Measurements from ENCODE around the gene NEUROD2. TPM values are rescaled to one million over a fixed set of nuclear protein-coding genes. Genes with fewer than 3 reads are reported as not detected.
A peak's percentile ranks its signal among the peaks of the same experiment; 100 is the strongest.

Gene NEUROD2
- total RNA-seq, 1 experiment from 2014 or later: not detected

DNA sequence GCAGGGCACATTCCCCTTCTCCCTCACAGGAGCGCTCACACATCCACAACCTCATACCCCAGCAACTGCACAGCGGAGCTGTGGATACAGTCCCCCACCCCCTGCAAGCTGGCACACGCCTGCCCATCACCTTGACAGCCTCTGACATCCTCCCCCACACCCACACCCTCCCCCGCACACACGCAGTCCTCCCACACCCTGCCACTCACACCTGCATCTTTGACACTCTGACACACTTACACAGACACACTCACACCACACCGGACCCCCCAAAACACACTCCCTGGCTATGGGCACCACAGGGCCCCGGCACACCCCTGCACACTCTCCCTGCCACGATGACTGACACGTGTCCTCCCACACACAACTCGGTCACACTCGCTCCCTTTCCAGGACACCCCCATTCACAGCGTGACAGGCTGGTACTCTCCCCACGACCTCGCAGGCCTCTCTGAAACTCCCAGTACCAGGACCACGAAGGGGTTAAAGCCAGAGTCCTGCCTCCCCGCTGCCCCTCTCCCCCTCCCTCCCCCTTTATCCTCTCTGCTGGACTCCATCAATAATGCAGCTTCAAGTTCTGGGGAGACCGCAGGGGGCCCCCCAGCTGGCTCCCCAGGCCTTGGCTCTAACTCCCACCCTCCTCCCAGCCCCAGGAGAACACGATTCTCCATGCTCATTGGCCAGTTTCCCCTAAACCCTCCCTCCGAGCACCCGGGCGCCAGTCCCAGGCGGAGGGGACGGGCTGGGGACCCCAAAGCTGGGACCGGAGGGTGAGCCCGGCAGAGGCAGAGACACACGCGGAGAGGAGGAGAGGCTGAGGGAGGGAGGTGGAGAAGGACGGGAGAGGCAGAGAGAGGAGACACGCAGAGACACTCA is 18.7 kb upstream of the NEUROD2 start, which contains the start of gene PPP1R1B:
TSS of gene PPP1R1B (plus strand) at position 782 of the 876 bp plus-strand sequence. CDS start 441 bp downstream, outside the sequence.
- intact Hi-C loops (cut with micrococcal nuclease): no loop called here
- ATAC-seq: no peak
- CTCF ChIA-PET: interaction anchor here (0.6 to 0.7 kb wide), 2 partner anchors 79 to 127 kb away, joined by 3 to 6 read pairs; no protein-coding TSS in a partner anchor

DNA sequence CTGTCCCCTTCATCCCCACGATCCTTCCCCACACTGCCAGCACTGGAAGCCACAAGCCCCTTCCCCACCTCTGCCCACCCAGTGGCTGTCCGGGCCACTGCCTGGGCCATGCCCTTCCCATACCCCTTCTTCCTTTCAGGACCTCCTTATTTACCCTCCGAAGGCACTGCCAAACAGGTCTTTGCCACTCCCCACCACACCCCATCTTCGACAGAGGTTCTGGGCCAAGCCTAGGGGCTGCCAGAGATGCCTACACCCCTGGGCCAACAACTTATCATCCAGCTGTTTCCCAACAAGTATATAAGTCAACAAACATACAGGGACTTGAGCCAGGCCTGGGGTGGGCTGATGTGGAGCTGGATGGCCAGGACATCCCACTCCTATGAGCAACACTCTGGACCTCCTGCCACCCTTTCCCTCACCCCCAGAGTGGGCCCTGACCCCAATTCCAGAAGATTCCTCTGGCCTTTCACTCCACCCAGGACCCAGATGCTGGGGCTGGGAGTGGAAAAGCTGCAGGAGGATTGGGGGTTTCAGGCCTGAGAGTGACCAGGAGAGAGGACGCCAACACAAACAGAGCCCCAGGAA is 17.6 kb upstream of the NEUROD2 start:
- no peaks in the 10 kb centered on the region for H4K20me1 ChIP-seq (ENCODE audit: low read length)
- BruUV-seq (replicated peaks): no TSS peak
- CTCF ChIA-PET: interaction anchor here (0.6 kb wide), 1 partner anchor 80 kb away, joined by 4 read pairs; no protein-coding TSS in a partner anchor

More for the DNA sequence above, 18.7 kb upstream of the NEUROD2 start, which contains the start of gene PPP1R1B:
- Histone ChIP-seq H3K9ac (ENCODE audit: low read length) (no peak within 1 kb of the TSS), H3K4me3 (ENCODE audit: low read length) (peak within 1 kb of the TSS; percentile 53), H3K27ac (ENCODE audit: low read length) (no peak within 1 kb of the TSS), H2AFZ (ENCODE audit: low read length) (peak within 1 kb of the TSS; percentile 61; the same call in 1 of the 2 replicates), H3K4me2 (ENCODE audit: low read length) (peak within 1 kb of the TSS; percentile 71), H3K4me1 (ENCODE audit: insufficient read depth, low read length) (peaks cover 5% of the 10 kb centered on the region), H3F3A (ENCODE audit: low read length, unreplicated experiment) (no peaks in the 10 kb centered on the region), H3K36me3 (ENCODE audit: low read depth, low read length) (no peaks in the 10 kb centered on the region; the same call in 1 of the 2 replicates), H3K9me2 (replicated peaks; ENCODE audit: low read length) (no peaks in the 10 kb centered on the region), H4K20me1 (ENCODE audit: low read length) (no peaks in the 10 kb centered on the region), H3K79me2 (ENCODE audit: low read length) (no peaks in the 10 kb centered on the region), H3K9me3 (ENCODE audit: low read length) (no peaks in the 10 kb centered on the region), H3K27me3 (ENCODE audit: low read length) (peaks cover 13% of the 10 kb centered on the region)
- BruUV-seq (replicated peaks): no TSS peak
- DNase-seq: no peak
- no peak for TF ChIP-seq EZH2phosphoT487 (IDR thresholded peaks at IDR 0.05; ENCODE audit: borderline replicate concordance, low read length)
- no peak for TF ChIP-seq EZH2 (IDR thresholded peaks at IDR 0.05; ENCODE audit: low read length, unreplicated experiment)
- TF ChIP-seq, protein P1, sequence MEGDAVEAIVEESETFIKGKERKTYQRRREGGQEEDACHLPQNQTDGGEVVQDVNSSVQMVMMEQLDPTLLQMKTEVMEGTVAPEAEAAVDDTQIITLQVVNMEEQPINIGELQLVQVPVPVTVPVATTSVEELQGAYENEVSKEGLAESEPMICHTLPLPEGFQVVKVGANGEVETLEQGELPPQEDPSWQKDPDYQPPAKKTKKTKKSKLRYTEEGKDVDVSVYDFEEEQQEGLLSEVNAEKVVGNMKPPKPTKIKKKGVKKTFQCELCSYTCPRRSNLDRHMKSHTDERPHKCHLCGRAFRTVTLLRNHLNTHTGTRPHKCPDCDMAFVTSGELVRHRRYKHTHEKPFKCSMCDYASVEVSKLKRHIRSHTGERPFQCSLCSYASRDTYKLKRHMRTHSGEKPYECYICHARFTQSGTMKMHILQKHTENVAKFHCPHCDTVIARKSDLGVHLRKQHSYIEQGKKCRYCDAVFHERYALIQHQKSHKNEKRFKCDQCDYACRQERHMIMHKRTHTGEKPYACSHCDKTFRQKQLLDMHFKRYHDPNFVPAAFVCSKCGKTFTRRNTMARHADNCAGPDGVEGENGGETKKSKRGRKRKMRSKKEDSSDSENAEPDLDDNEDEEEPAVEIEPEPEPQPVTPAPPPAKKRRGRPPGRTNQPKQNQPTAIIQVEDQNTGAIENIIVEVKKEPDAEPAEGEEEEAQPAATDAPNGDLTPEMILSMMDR (conservative IDR thresholded peaks at IDR 0.05; ENCODE audit: low read depth, low read length): no peak
- POLR2A ChIA-PET (ENCODE audit: unreplicated experiment): interaction anchor here (0.5 kb wide), 1 partner anchor 327 kb away, joined by 3 read pairs; no protein-coding TSS in a partner anchor

More for the DNA sequence above, 17.6 kb upstream of the NEUROD2 start:
- Histone ChIP-seq H3K27me3 (ENCODE audit: low read length) (peaks cover 13% of the 10 kb centered on the region), H3K4me3 (ENCODE audit: low read length) (no peak overlapping the region), H3K9me2 (replicated peaks; ENCODE audit: low read length) (no peaks in the 10 kb centered on the region), H2AFZ (ENCODE audit: low read length) (no peak overlapping the region), H3K27ac (ENCODE audit: low read length) (no peak overlapping the region), H3K4me2 (ENCODE audit: low read length) (no peak overlapping the region), H3K4me1 (ENCODE audit: insufficient read depth, low read length) (no peaks in the 10 kb centered on the region), H3K9me3 (ENCODE audit: low read length) (no peaks in the 10 kb centered on the region), H3K9ac (ENCODE audit: low read length) (no peak overlapping the region), H3F3A (ENCODE audit: low read length, unreplicated experiment) (no peaks in the 10 kb centered on the region), H3K36me3 (ENCODE audit: low read depth, low read length) (no peaks in the 10 kb centered on the region; the same call in 1 of the 2 replicates), H3K79me2 (ENCODE audit: low read length) (no peaks in the 10 kb centered on the region)
- no peak for TF ChIP-seq EZH2 (IDR thresholded peaks at IDR 0.05; ENCODE audit: low read length, unreplicated experiment)
- TF ChIP-seq, protein P1 (conservative IDR thresholded peaks at IDR 0.05; ENCODE audit: low read depth, low read length): no peak
- TF ChIP-seq EZH2phosphoT487 (IDR thresholded peaks at IDR 0.05; ENCODE audit: borderline replicate concordance, low read length): no peak
- POLR2A ChIA-PET (ENCODE audit: unreplicated experiment): no interaction called here
- DNase-seq (no peak), ATAC-seq (no peak)
- intact Hi-C loops (cut with micrococcal nuclease): no loop called here

Data from PC-3 (cell line).